ENCODE measurements around the gene RNPS1.
"Not testable (repeated sequence)": the region's sequence is repeated elsewhere in the genome, so short reads cannot be mapped to it uniquely, and the experiment has no call there.

Gene RNPS1

DNA sequence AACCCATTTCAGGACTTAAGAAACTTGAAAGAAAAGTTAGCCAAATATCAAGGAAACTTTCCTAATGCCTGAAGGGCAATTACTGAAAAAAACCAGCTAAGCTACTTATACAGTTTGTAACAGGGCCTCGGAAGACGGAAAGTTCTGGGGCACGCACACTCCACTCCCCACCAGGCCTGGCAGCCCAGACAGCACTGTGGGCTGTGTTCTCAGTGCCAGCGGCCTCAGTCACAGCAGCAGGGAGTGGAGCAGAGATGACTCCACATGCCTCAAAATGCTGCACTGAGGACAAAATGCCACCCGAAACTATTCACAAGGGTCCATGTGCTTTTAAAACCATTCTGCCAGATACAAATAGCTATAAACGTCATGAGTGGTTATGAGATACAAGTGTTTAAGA, 10.2 kb downstream of the RNPS1 start:
- no peak for DNase-seq (ENCODE audit: low read depth)

- no peak for DNase-seq (ENCODE audit: low read depth)
Observed at GRCh38 chr16:2256531-2257140, 11.3 kb downstream of the RNPS1 start.

GRCh38 chr16:2253293-2253692, 14.6 kb downstream of the RNPS1 start:
- no peak for DNase-seq (ENCODE audit: low read depth)

DNA sequence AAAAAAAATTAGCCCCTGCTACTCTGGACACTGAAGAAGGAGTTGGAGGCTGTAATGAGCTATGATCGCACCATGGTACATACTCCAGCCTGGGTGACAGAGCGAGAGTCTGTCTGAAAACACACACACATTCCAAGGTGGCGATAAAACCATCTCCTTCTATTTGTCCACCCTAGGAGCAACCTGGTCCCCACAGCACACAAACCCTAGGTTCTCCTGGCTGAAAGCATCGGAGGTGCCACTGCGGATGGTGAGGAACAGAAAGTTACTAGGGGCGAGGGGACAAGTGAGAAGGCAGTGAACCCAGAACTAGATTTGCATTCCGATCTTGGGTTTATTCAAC, 15.1 kb downstream of the RNPS1 start:
- no peak for DNase-seq (ENCODE audit: low read depth)

DNA sequence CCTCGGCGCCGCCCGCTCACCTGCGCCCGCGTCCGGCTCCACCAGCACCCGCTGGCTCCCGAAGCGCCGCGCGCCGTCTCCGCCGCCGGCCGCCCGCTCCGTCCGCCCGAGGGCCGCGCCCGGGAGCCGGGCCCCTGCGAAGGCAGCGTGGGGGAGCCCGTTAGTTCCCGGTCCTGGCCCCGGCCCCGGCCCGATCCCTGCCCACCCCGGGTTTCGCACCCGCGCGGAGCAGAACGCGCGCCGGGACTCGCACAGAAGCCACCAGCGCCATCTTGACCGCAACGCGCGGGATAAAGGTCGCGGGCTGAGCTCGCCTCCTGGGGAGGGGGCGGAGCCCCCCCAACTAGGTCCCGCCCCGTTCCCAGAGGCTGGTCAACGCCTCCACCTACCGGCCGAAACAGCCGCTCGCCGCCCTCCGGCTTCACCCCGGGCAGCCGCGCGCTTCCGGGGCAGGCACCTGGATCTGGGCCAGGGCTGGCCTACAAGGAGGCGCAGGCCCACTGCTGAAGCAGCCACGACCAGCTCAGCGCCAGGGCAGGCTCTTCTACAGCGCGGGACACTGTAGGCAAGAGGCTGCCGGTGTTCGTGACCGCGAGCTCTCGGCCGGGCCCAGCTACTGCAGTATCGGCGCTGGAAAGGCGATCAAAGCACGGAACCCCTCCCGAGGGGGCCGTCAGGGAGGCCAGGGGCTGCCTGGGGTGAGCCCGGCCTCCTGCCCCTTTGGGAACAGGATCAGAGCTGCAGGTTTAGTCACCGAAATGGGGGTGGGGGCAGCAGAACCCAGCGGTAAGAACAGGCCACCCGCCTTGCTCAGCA, 16.4 kb downstream of the RNPS1 start, which contains the start of gene ECI1:
TSS of gene ECI1 (minus strand) at position 292 of the 816 bp plus-strand sequence. CDS start at position 271, 21 bp downstream.
- DNase-seq (ENCODE audit: low read depth), result peak; percentile 94

- peak; percentile 43 for DNase-seq (ENCODE audit: low read depth)
Observed at GRCh38 chr16:2250652-2251295, 17.2 kb downstream of the RNPS1 start.

- DNase-seq (ENCODE audit: low read depth), result no peak
Observed at GRCh38 chr16:2246301-2246885, 21.5 kb downstream of the RNPS1 start.

- no peak for DNase-seq (ENCODE audit: low read depth)
Observed at GRCh38 chr16:2244926-2245795, 22.8 kb downstream of the RNPS1 start.

- no peak for DNase-seq (ENCODE audit: low read depth)
Observed at GRCh38 chr16:2244301-2244700, 23.6 kb downstream of the RNPS1 start.

GRCh38 chr16:2243781-2244180, 24.1 kb downstream of the RNPS1 start:
- no peak for DNase-seq (ENCODE audit: low read depth)

- DNase-seq (ENCODE audit: low read depth), result no peak
Observed at GRCh38 chr16:2243031-2243528, 24.8 kb downstream of the RNPS1 start.

DNA sequence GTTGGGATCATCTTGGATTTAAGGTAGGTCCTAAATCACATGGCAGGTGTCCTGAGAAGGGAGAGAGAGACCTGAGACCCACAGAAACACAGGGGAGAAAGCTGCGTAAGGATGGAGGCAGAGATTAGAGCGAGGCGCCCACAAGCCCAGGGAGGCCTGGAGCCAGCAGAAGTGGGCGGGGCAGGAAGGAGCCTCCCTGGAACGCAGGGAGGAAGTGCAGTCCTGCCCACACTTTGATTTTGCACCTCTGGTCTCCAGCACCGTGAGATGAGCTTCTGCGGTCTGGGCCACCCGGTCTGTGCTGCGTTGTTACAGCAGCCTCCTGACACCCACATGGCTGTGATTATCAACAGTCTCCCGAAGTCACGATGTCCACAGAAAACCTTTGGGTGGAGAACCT, 25.3 kb downstream of the RNPS1 start:
- no peak for DNase-seq (ENCODE audit: low read depth)

GRCh38 chr16:2240331-2240730, 27.6 kb downstream of the RNPS1 start:
- DNase-seq (ENCODE audit: low read depth), result not testable (repeated sequence)

- DNase-seq (ENCODE audit: low read depth), result no peak
Observed at GRCh38 chr16:2238838-2239675, 28.9 kb downstream of the RNPS1 start.

DNA sequence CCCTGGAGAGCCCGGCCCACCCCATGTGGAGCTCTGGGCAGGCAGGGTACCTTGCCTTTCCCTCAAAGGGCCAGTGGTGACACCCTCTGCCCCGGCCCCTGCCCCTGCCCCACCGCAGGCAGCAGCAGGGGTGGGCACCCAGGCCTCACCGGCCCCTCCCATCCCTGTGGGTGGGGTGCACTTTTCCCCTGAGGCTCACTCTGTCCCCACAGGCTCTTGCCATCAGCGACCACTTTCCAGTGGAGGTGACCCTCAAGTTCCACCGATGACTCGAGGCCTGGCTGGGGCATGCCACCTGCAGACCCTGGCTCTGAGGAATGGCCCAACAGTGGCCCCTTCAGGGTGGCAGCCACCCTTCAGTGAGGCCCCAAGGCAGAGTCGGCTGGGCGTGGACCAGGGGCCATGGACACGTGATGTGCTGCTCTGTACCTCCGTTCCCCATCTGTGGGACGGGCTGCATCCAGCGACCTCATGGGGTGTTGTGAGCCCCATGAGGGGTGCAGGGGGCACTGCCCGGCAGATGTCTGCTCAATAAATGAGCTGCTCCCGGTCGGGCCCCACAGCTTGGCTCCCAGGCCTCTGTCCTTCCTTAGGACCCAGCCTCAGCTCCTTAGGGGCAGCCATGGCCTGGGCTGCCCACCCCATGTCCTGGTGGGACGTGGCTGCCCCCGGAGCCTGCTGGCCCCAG, 29.6 kb downstream of the RNPS1 start:
- DNase-seq (ENCODE audit: low read depth), result no peak

- no peak for DNase-seq (ENCODE audit: low read depth)
Observed at GRCh38 chr16:2237493-2238149, 30.3 kb downstream of the RNPS1 start.

DNA sequence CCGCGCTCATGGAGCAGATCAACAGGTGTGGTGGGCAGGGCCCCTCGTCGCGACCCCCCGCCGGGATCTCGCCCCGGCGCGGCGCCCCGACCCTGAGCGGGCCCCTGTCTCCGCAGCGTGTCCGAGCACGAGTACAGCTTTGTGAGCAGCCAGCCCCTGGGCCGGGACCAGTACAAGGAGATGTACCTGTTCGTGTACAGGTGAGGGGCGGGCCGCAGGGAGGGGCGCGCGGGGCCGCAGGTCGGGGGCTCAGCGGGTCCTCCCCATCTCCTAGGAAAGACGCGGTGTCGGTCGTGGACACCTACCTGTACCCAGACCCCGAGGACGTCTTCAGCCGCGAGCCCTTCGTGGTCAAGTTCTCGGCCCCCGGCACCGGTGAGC, 30.8 kb downstream of the RNPS1 start:
- no peak for DNase-seq (ENCODE audit: low read depth)

- peak; percentile 20 for DNase-seq (ENCODE audit: low read depth)
Observed at GRCh38 chr16:2236337-2237101, 31.4 kb downstream of the RNPS1 start, which contains the start of gene DNASE1L2. Gene DNASE1L2, plus strand, starts transcription at chr16:2236444. Its CDS starts 373 bp downstream, at chr16:2236817.
